Calu3 (cell line): ENCODE data around the gene RET. TPM values are rescaled to one million over a fixed set of nuclear protein-coding genes. Genes with fewer than 3 reads are reported as not detected.

Experiments
- BruUV-seq: library from RNA; stranded (reverse); fragments of 400-500 nt; replicated peaks from 2 replicates; lab custom pipeline; 2021; lab: Mats Ljungman, UMichigan
- CTCF ChIA-PET: fragments of 300-600 bp; sonication (Branson Sonifier 250); formaldehyde crosslinking; loops from one replicate; lab custom pipeline; 2022; ENCODE audit warnings: antibody characterized with exemption; lab: Charles Lee
- DNase-seq: peaks from one replicate; pipeline ENCODE4 v3.0.0; 2022
- H3K27ac Mint-ChIP-seq: one replicate; pipeline ENCODE4 v1.8.0; 2022; ENCODE audit warnings: mixed read lengths; ENCODE audit not compliant: unreplicated experiment
- H3K27me3 Mint-ChIP-seq: one replicate; pipeline ENCODE4 v1.8.0; 2022; ENCODE audit warnings: mixed read lengths; ENCODE audit not compliant: unreplicated experiment
- H3K36me3 Mint-ChIP-seq: one replicate; pipeline ENCODE4 v1.8.0; 2022; ENCODE audit warnings: mild to moderate bottlenecking, moderate library complexity, mixed read lengths; ENCODE audit not compliant: insufficient read depth, unreplicated experiment
- H3K4me1 Mint-ChIP-seq: one replicate; pipeline ENCODE4 v1.8.0; 2022; ENCODE audit warnings: mild to moderate bottlenecking, low read depth, mixed read lengths; ENCODE audit not compliant: unreplicated experiment
- H3K4me3 Mint-ChIP-seq: one replicate; pipeline ENCODE4 v1.8.0; 2022; ENCODE audit warnings: mild to moderate bottlenecking, low read depth, moderate library complexity, mixed read lengths; ENCODE audit not compliant: unreplicated experiment
- H3K9me3 Mint-ChIP-seq: one replicate; pipeline ENCODE4 v1.8.0; 2022; ENCODE audit warnings: low read depth, mixed read lengths; ENCODE audit not compliant: unreplicated experiment
- intact Hi-C: fragments of 100-400 bp; cut with micrococcal nuclease; formaldehyde crosslinking; loops from one replicate; pipeline ENCODE4 v1.10.0; 2022; ENCODE audit not compliant: unreplicated experiment
- total RNA-seq: library from RNA; stranded (reverse); gene quantifications from 2 replicates; pipeline ENCODE4 v1.2.3, GENCODE V29; 2022
- TF ChIP-seq, protein P1 (sequence below): fragments of 200-600 bp; IDR thresholded peaks from one replicate; pipeline ENCODE4 v1.8.0; 2022; ENCODE audit warnings: antibody characterized with exemption; ENCODE audit not compliant: unreplicated experiment

RET gene
- total RNA-seq, 1 experiment from 2014 or later, result not detected

- BruUV-seq, result no TSS peak
- Mint-ChIP-seq H3K9me3 (no peaks in the 10 kb centered on the region), H3K27ac (no peak overlapping the region), H3K27me3 (peaks cover 80% of the 10 kb centered on the region), H3K4me1 (no peaks in the 10 kb centered on the region), H3K4me3 (no peak overlapping the region), H3K36me3 (no peaks in the 10 kb centered on the region)
- TF ChIP-seq, protein P1, sequence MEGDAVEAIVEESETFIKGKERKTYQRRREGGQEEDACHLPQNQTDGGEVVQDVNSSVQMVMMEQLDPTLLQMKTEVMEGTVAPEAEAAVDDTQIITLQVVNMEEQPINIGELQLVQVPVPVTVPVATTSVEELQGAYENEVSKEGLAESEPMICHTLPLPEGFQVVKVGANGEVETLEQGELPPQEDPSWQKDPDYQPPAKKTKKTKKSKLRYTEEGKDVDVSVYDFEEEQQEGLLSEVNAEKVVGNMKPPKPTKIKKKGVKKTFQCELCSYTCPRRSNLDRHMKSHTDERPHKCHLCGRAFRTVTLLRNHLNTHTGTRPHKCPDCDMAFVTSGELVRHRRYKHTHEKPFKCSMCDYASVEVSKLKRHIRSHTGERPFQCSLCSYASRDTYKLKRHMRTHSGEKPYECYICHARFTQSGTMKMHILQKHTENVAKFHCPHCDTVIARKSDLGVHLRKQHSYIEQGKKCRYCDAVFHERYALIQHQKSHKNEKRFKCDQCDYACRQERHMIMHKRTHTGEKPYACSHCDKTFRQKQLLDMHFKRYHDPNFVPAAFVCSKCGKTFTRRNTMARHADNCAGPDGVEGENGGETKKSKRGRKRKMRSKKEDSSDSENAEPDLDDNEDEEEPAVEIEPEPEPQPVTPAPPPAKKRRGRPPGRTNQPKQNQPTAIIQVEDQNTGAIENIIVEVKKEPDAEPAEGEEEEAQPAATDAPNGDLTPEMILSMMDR, result no peak
- no peak for DNase-seq
- CTCF ChIA-PET, result no interaction called here
- intact Hi-C loops, result no loop called here
Measured at GRCh38 chr10:43060291-43060690, 16.6 kb upstream of the RET start.

DNA sequence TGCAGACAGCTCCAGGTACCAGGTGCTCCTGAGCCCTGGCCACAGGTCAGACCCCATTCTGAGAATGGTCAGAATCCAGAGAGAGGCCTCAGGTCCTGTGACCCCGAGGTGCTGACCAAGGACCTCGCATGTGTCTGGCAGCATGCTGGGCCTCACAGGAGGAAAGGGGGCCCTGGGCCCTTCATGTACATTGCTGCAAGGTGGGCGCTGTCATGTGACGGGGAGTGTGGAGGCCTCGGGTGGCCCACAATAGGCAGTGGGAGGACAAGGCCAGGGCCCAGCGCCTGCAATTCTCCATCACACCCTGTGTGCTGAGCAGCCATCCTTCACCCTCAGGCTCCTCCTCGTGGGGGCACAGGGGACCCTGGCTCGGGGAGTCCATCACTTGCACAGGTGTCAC lies 15.5 kb upstream of the RET start:
- TF ChIP-seq, protein P1, result no peak
- peaks cover 78% of the 10 kb centered on the region for H3K27me3 Mint-ChIP-seq
- intact Hi-C loops, result no loop called here
- DNase-seq, result no peak
- H3K9me3 Mint-ChIP-seq, result no peaks in the 10 kb centered on the region
- H3K36me3 Mint-ChIP-seq, result no peaks in the 10 kb centered on the region
- H3K4me1 Mint-ChIP-seq, result no peaks in the 10 kb centered on the region
- BruUV-seq, result no TSS peak
- CTCF ChIA-PET, result no interaction called here
- H3K27ac Mint-ChIP-seq, result no peak overlapping the region
- H3K4me3 Mint-ChIP-seq, result no peak overlapping the region

DNA sequence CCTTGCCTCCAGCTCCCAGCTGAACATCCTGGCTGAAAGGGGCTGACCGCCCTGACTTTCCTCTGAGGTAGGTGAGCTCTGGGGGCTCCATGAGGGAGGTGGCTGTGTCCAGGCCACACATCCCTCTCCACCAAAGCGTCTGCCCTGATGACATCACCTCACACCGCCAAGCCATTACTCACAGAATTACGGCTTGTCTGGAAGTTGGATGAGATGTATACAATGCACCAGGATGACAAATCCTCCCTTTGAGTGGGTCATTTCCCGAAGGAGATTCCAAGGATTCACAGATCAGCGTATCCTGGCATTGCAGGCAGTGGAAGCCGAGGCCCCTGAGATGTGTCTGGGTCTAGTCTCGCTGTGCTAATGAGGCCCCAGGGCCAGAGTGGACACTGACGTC lies 15.1 kb upstream of the RET start:
- TF ChIP-seq, protein P1, result no peak
- Mint-ChIP-seq H3K4me1 (no peaks in the 10 kb centered on the region), H3K4me3 (no peak overlapping the region), H3K27me3 (peaks cover 82% of the 10 kb centered on the region), H3K27ac (no peak overlapping the region), H3K36me3 (no peaks in the 10 kb centered on the region), H3K9me3 (no peaks in the 10 kb centered on the region)
- CTCF ChIA-PET, result no interaction called here
- no peak for DNase-seq
- intact Hi-C loops, result no loop called here
- BruUV-seq, result no TSS peak

DNA sequence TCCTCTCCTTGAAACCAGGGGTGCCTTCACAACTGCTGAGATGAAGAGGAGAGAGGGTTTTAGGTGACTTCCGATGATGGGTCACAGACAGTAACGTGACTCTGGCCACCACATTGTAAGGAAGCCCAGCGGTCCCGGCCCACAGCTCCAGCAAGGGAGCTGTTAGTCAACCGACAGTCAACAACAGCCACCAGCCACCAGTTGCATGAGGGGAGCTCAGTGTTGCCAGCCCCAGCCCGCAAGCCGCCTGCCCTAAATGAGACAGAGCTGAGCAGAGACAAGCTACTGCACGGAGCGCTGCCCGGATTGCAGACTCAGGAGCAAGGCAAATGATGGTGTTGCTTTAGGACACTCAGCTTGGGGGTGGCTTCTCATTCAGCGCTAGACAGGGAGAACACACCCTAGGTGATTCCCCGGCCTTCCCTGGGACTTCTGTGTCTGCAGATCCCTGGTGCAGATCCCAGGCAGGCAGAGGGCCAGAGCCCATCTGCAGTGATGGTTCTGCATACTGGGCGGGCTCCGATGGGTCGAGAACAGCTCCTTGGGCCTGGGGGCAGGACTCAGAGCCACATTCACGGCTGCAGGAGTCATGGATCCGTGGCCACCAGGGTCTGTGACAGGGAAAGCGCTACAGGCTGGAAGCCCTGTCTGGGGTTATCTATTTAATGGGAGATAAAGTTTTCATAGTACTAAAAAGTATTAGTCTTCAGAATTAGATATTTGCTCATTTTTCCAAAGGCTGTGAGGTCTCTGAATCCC lies 14.3 kb upstream of the RET start:
- no TSS peak for BruUV-seq
- H3K27me3 Mint-ChIP-seq, result peaks cover 74% of the 10 kb centered on the region
- H3K9me3 Mint-ChIP-seq, result no peaks in the 10 kb centered on the region
- H3K27ac Mint-ChIP-seq, result no peak overlapping the region
- CTCF ChIA-PET, result no interaction called here
- no peaks in the 10 kb centered on the region for H3K4me1 Mint-ChIP-seq
- TF ChIP-seq, protein P1, result no peak
- intact Hi-C loops, result no loop called here
- no peak overlapping the region for H3K4me3 Mint-ChIP-seq
- no peak for DNase-seq
- H3K36me3 Mint-ChIP-seq, result no peaks in the 10 kb centered on the region
